ENCODE measurements around the gene SLC6A7.

The SLC6A7 gene

GRCh38 chr5:150184990-150185912, 4.6 kb upstream of the SLC6A7 start:
- Histone ChIP-seq H3K27me3 (ENCODE audit: insufficient read depth, low read length, poor library complexity, severe bottlenecking) (no peaks in the 10 kb centered on the region), H3K9me2 (replicated peaks; ENCODE audit: low read depth, low read length) (no peaks in the 10 kb centered on the region), H3F3A (ENCODE audit: low read depth) (no peaks in the 10 kb centered on the region), H3K9me3 (ENCODE audit: insufficient read depth, low read depth, low read length) (no peaks in the 10 kb centered on the region), H3K9ac (ENCODE audit: low read depth, low read length, poor library complexity, severe bottlenecking) (no peak overlapping the region), H3K4me3 (ENCODE audit: low read length, poor library complexity, severe bottlenecking) (no peak overlapping the region), H3K79me2 (ENCODE audit: insufficient read depth, low read length) (no peaks in the 10 kb centered on the region), H4K20me1 (ENCODE audit: insufficient read depth, low read length, poor library complexity, severe bottlenecking) (no peaks in the 10 kb centered on the region), H2AFZ (ENCODE audit: low read length) (no peak overlapping the region), H3K4me2 (ENCODE audit: low read depth, low read length, poor library complexity, severe bottlenecking) (no peak overlapping the region), H3K4me1 (ENCODE audit: insufficient read depth, low read length, poor library complexity, severe bottlenecking) (no peaks in the 10 kb centered on the region), H3K36me3 (ENCODE audit: insufficient read depth, low read length) (no peaks in the 10 kb centered on the region)
- TF ChIP-seq CTCF (conservative IDR thresholded peaks at IDR 0.05; ENCODE audit: low read length) (no peak), EZH2phosphoT487 (IDR thresholded peaks at IDR 0.05; ENCODE audit: borderline replicate concordance) (no peak)

GRCh38 chr5:150186137-150186536, 3.7 kb upstream of the SLC6A7 start:
- H3K9ac ChIP-seq (ENCODE audit: low read depth, low read length, poor library complexity, severe bottlenecking) = no peak overlapping the region
- no peak overlapping the region for H2AFZ ChIP-seq (ENCODE audit: low read length)
- no peaks in the 10 kb centered on the region for H3K27me3 ChIP-seq (ENCODE audit: insufficient read depth, low read length, poor library complexity, severe bottlenecking)
- H3K9me2 ChIP-seq (replicated peaks; ENCODE audit: low read depth, low read length) = no peaks in the 10 kb centered on the region
- no peak overlapping the region for H3K4me2 ChIP-seq (ENCODE audit: low read depth, low read length, poor library complexity, severe bottlenecking)
- H3K36me3 ChIP-seq (ENCODE audit: insufficient read depth, low read length) = no peaks in the 10 kb centered on the region
- H3K9me3 ChIP-seq (ENCODE audit: insufficient read depth, low read depth, low read length) = no peaks in the 10 kb centered on the region
- no peaks in the 10 kb centered on the region for H3F3A ChIP-seq (ENCODE audit: low read depth)
- no peaks in the 10 kb centered on the region for H3K4me1 ChIP-seq (ENCODE audit: insufficient read depth, low read length, poor library complexity, severe bottlenecking)
- TF ChIP-seq CTCF (conservative IDR thresholded peaks at IDR 0.05; ENCODE audit: low read length) (no peak), EZH2phosphoT487 (IDR thresholded peaks at IDR 0.05; ENCODE audit: borderline replicate concordance) (no peak)
- no peaks in the 10 kb centered on the region for H4K20me1 ChIP-seq (ENCODE audit: insufficient read depth, low read length, poor library complexity, severe bottlenecking)
- no peaks in the 10 kb centered on the region for H3K79me2 ChIP-seq (ENCODE audit: insufficient read depth, low read length)
- H3K4me3 ChIP-seq (ENCODE audit: low read length, poor library complexity, severe bottlenecking) = no peak overlapping the region

GRCh38 chr5:150186897-150187296, 3.0 kb upstream of the SLC6A7 start:
- no peaks in the 10 kb centered on the region for H3K9me3 ChIP-seq (ENCODE audit: insufficient read depth, low read depth, low read length)
- no peaks in the 10 kb centered on the region for H3K9me2 ChIP-seq (replicated peaks; ENCODE audit: low read depth, low read length)
- TF ChIP-seq EZH2phosphoT487 (IDR thresholded peaks at IDR 0.05; ENCODE audit: borderline replicate concordance) (no peak), CTCF (conservative IDR thresholded peaks at IDR 0.05; ENCODE audit: low read length) (no peak)
- no peaks in the 10 kb centered on the region for H3K4me1 ChIP-seq (ENCODE audit: insufficient read depth, low read length, poor library complexity, severe bottlenecking)
- no peaks in the 10 kb centered on the region for H3K36me3 ChIP-seq (ENCODE audit: insufficient read depth, low read length)
- H2AFZ ChIP-seq (ENCODE audit: low read length) = no peak overlapping the region
- H3F3A ChIP-seq (ENCODE audit: low read depth) = no peaks in the 10 kb centered on the region
- H3K4me3 ChIP-seq (ENCODE audit: low read length, poor library complexity, severe bottlenecking) = no peak overlapping the region
- no peaks in the 10 kb centered on the region for H3K79me2 ChIP-seq (ENCODE audit: insufficient read depth, low read length)
- H3K27me3 ChIP-seq (ENCODE audit: insufficient read depth, low read length, poor library complexity, severe bottlenecking) = no peaks in the 10 kb centered on the region
- H4K20me1 ChIP-seq (ENCODE audit: insufficient read depth, low read length, poor library complexity, severe bottlenecking) = no peaks in the 10 kb centered on the region
- no peak overlapping the region for H3K9ac ChIP-seq (ENCODE audit: low read depth, low read length, poor library complexity, severe bottlenecking)
- no peak overlapping the region for H3K4me2 ChIP-seq (ENCODE audit: low read depth, low read length, poor library complexity, severe bottlenecking)

Measured in Loucy (cell line).